C4-2B (cell line): ENCODE results near the gene HOXB1.

ENCODE experiments used
- H3K27ac ChIP-seq: fragments of 450-650 bp; 2 replicates; pipeline ENCODE4 v1.5.1; 2017
- ZFX ChIP-seq: fragments of 450-650 bp; IDR thresholded peaks from 2 replicates; pipeline ENCODE4 v1.6.1; 2017
- TF ChIP-seq, protein P1 (sequence below): fragments of 450-650 bp; conservative IDR thresholded peaks from 2 replicates; pipeline ENCODE4 v1.5.1; 2017; ENCODE audit warnings: mild to moderate bottlenecking

HOXB1 gene

DNA sequence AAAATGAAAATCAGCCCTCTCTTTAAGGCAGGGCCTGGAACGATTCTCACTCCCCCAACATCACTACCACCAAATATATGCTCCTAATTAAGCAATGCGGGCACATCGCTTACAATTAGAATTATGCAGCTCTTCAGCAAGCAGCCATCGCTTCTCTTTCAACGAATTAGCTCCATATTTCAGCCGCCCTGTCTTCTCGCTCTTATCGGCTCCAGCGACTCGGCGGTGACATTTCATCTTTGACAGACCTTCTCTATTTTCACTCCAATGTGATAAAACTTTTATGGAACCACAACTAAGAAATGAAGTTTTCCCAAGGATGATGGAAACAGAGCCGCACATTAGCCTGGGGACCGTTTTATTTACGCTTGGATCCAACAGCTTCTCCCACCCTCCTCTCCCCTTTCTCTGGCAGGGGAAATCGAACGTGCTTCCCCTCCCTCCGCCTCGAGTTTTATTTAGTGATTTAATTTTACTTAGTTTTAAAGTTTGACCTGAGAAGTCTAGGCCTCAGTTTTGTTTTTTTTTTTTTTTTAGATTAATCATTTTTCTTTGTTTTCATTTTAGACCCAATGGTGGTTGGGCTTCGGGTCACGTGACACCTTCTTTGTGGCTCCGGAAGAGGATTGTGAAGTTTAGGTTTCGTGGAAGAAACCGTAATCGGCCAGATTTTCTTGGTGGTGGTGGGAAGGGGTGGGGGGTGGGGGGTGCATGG, 17.2 kb upstream of the HOXB1 start:
- H3K27ac ChIP-seq = peak overlapping the region; percentile 9; the same call in 1 of the 2 replicates
- TF ChIP-seq ZFX = no peak
- TF ChIP-seq, protein P1, sequence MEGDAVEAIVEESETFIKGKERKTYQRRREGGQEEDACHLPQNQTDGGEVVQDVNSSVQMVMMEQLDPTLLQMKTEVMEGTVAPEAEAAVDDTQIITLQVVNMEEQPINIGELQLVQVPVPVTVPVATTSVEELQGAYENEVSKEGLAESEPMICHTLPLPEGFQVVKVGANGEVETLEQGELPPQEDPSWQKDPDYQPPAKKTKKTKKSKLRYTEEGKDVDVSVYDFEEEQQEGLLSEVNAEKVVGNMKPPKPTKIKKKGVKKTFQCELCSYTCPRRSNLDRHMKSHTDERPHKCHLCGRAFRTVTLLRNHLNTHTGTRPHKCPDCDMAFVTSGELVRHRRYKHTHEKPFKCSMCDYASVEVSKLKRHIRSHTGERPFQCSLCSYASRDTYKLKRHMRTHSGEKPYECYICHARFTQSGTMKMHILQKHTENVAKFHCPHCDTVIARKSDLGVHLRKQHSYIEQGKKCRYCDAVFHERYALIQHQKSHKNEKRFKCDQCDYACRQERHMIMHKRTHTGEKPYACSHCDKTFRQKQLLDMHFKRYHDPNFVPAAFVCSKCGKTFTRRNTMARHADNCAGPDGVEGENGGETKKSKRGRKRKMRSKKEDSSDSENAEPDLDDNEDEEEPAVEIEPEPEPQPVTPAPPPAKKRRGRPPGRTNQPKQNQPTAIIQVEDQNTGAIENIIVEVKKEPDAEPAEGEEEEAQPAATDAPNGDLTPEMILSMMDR = no peak

DNA sequence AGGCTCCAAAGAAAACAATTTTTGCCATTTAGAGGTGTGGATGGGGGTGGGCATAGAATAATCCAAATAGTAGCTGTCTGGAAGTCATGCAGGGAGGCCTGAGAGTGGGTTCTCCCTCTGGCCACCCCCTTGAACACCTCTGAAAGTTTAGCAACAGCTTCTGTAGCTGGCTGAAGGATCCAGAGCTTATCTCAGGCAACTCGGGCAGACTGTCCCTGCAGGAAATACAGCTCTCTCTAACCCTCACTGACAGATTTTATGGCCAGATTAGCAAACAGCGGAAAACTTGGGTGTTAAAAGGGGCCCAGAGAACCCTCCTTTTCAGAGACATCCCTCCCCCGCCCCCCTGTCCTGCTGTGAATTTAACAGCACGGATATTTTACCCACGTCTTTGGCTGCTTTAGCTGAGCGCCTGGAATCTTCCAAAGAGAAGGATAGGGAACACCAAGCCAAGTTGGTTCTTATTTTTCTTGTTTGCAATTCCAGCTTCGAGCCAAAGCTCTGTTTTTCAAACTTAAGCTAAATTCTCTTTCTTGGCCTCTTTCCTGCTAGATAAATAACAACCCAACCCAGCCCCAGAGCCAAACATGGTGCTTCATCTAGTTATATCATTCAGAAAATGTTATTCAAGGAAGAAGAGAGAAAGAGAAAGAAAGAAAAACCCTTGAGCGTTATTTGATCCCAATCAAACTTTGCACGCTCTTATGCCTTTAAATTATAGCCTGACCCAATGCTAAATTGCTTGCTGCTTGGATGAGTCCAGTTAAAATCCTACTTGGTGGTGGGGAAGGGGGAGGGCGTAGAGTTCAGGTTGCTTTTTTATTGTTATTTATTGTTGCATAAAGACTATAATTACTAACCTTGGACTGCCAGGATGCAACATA, 16.4 kb upstream of the HOXB1 start:
- TF ChIP-seq, protein P1 = no peak
- no peak for TF ChIP-seq ZFX
- H3K27ac ChIP-seq = peak overlapping the region; percentile 73

DNA sequence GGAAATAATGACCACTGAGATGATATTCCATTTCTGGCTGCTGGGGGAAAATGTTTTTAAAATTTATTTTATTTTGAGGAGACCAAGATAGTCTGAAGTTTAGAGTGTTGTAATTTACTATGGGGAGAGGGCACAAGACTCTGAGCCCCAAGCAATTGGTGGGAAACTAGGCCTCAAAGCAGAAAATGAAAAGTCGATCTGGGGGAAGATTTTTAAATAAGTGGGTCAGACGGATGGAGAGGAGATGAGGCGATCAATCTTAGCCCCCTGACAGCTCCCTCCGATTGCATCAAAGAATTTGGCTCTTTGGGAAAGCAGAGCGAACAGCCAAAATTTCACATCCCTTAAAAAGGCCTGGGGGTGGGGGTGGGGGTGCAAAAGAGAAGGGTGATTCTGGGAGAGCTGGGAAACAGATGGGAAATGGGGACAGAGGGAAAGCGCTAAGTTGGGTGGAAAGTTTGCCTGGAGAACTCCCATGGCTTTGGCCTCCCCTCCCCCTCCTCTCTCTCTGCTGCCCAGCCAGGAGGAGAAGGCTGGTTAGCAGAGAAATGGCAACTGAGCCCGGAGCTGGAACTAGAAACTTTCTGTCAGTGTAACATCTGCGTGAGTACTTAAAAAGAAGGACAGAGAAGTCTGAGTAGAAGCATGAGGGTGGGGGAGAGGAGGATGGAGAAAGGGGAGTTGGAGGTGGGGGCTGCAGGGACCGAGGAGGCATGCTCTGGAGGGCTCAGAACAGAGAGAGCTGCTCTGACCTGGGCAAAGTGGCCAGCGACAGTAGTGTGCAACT, 15.5 kb upstream of the HOXB1 start:
- no peak for TF ChIP-seq ZFX
- TF ChIP-seq, protein P1 = no peak
- H3K27ac ChIP-seq = peak overlapping the region; percentile 73

DNA sequence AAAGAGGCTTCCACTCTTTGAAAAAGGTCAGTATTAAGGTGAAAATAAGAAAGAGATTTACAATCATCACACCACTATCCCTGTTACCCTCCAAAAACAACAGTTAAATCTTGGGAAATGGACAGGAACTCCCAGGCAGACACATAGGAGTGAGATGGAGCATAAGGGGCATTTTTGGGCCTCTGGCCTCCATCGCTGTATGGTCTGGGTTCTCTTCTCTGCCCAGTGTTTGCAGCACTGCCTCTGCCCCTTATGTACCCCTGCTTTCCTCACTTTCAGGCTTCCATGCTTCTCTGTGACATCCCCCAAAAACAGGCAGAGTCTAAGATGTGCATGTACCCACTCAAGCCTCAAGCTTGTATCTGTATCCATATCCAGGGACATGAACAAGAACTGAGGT, 14.7 kb upstream of the HOXB1 start:
- TF ChIP-seq, protein P1 = no peak
- TF ChIP-seq ZFX = no peak
- no peak overlapping the region for H3K27ac ChIP-seq

DNA sequence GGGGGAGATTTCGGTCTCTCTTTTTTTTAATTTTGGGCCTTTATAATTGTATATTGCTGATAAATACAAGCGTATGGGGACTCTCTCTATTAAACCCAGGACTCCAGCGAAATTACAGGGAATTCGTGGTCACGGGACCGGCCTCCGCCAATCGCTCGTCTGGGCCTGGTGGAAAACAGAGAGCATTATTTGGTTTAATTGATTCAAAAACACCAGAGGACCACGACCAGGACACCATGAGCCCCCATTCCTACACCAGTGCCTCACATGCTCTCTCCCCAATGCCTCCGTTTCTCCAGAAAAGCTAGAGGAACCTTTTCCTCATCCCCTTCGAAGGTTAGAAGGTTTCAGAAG, 14.2 kb upstream of the HOXB1 start, which contains the start of gene HOXB2:
Gene HOXB2, minus strand, starts transcription at position 88 of the 354 bp plus-strand sequence. CDS start 198 bp downstream, outside the sequence.
- no peak within 1 kb of the TSS for H3K27ac ChIP-seq
- no peak for TF ChIP-seq ZFX
- TF ChIP-seq, protein P1 = no peak

DNA sequence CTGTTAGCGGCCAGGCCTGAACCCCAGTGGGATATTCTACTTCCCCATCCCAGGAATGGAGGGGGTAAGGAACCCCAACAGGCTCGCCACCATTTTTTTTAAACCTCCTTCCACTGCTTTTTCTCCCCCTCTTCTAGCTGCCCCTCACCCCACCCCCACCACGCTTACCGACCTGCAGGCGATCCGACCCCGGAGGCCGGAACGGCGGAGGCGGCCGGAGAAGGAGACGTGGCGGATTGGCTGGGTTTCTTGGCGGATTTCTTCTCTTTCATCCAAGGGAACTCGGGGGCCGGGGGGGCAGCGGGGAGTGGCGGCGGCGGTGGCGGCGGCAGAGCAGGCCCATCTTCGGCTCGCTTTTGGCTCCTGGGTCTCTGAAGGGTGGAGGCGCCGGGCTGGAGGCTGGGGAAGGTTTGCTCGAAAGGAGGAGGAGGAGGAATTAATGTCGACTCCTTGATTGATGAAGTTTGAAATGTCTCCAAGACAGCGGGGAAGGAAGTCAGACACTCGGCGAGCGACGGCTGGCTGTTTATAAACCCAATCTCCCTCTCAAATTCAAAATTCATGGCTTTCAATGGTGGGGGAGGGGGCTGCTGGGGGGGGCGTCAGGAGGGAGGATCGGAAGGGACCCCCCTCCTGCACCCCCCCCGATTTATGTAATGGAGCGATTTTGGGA, 13.7 kb upstream of the HOXB1 start:
- TF ChIP-seq, protein P1 = no peak
- no peak for TF ChIP-seq ZFX
- H3K27ac ChIP-seq = no peak overlapping the region
